GM21723 (cell line): ENCODE measurements around the gene ANKRD33.

Source experiments
- ATAC-seq: cut with Tn5 transposase; IDR thresholded peaks from one replicate; pipeline ENCODE4 v1.9.1; 2021; ENCODE audit warnings: mild to moderate bottlenecking, moderate library complexity; ENCODE audit not compliant: unreplicated experiment

Gene ANKRD33

DNA sequence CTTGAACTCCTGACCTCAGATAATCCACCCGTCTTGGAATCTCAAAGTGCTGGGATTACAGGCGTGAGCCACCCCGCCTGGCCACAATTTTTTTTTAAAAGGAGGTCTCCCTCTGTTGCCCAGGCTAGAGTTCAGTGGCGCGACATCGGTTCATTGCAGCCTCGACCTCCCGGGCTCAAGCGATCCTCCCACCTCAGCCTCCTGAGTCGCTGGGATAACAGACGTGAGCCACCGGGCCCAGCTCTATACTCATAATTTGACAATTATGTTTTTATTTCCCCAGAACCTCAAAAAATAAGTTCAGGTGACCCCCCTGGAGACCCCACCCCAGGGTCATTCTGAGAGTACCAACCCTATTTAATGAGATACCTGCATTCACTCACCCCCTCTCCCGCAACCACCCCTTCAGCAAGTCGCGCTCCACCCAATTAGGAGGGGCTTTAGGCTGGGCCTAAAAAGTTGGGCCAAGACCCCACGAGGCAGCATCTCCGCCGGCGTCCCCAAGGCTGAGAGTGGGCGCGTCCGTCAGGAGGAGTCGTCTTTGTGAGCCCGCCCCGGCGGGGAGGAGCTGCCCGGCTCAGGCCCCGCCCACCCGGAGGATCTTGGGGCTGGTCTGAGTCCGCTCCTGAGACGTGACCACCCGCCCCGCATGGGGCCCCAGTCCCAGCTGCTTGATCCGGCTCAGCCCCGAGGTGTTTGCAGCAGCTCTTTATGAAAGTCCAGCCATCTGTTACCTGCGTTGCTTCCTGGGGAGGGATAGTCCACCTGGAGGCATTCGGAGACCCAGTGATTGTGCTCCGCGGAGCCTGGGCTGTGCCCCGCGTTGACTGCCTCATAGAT, at the start of gene ANKRD33:
Gene ANKRD33 (plus strand): TSS at position 628 of the 840 bp plus-strand sequence. CDS start 84 bp downstream, at position 712.
- no peak for ATAC-seq

GRCh38 chr12:51838762-51839161, 49.1 kb upstream of the ANKRD33 start:
- ATAC-seq = no peak

DNA sequence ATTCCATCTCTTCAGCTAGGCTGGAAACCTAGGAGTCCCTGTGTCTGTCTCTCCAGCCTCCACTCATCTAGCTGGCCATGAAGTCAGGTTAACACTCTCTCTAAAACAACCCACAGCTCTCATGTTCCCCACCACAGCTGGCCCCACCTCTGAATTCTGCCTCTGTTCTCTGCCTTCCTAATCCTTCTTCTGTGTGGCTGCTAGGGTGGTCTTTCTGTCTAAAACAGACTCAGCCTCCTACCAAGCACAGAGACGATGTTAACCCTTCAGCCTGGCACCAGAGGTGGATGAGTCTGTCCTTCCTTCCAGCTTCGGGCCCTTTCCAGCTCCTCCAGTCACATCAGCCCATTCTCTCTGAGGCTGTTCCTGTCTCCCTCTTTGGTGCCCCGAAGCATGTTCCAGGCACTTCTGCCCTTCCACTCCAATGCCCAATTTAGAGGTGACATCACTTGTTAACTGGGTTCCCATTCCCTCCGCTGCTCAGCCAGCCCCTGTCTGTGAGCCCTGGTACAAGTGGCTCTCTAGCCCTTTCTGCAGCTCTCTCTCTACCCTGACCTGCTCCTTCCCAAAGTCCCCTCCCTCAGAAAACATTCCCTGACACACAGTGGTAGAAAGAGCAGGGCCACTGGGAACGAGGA, 48.5 kb upstream of the ANKRD33 start:
- ATAC-seq = no peak

- ATAC-seq = no peak
These were observed 46.9 kb upstream of the ANKRD33 start for GRCh38 chr12:51840966-51841365.

- no peak for ATAC-seq
These were observed 46.2 kb upstream of the ANKRD33 start for GRCh38 chr12:51841727-51842126.

- ATAC-seq = no peak
These were observed 43.0 kb upstream of the ANKRD33 start for GRCh38 chr12:51844854-51845253.

DNA sequence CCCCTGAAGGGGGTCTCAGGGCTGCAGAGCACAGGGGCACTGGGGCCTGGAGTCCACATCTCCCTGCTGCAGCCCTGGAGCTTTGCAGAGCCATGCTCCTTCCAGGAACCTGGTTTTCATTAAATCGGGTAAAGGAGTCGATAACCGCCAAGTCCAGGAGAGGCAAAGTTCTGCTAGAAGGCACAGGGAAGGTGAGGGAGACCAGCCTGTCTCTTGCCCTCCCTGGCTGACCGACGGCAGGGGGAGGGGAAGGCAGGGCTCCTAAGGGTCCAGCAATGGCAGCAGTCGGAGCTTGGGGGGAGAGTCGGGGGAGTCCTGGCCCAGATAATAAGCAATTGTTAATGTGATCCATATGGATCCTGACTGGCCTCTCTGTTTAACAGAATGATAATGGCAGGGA, 42.4 kb upstream of the ANKRD33 start:
- no peak for ATAC-seq

DNA sequence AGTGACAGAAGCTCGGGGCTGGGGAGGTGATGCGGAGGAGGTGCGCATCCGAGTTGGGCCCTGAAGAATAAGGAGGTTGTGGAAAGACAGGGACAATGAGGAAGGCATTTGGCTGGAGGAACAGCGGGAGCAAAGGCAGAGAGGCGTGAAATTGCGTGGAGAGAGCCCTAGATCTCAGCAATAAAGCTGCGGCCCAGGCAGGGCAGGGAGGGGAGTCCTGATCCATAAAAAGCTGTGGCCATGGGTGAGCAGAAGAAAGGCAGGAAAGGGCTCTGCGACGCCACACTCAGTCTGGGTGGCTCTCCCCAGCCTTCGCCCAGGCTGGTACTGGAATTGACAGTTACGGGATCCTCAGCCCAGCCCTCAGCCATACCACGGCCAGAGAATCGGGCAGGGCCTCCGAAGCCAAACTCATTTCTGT, 41.6 kb upstream of the ANKRD33 start:
- no peak for ATAC-seq

DNA sequence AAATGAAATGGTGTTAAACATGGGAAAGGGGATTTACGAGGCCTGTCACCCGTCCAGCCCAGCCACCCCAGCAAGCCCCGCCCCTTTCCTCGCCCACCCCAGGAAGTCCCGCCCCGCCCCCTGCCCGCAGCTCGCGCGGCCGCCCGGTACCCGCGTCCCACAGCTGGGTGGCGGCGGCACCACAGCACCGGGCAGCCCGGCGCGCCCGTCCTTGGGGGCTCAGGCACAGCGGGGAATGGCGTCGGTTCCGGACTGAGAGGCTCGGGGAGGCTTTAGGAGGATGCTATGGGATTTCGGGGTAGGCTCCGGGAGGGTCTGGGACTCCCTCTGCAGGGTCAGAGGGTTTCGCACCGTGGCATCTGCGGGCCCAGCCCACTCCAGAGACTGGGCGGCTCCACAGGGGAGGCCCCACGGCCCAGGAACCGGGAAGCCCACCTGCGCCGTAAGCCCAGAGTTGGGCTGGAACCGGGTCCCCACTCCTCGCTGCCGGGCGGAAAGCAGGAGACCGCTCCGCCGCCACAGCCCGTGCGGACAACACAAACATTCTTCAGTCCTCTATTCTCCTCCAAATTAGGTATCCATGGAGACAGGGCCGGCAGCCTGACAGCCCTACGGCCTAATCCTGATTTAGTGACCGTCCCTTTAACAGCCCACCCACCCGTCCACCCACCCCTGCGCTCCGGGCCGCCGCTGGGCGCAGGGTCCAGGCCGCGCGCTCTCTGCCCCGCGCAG, 40.8 kb upstream of the ANKRD33 start:
- ATAC-seq = no peak

GRCh38 chr12:51847643-51848325, 40.1 kb upstream of the ANKRD33 start:
- ATAC-seq = no peak

- ATAC-seq = no peak
These were observed 39.6 kb upstream of the ANKRD33 start, which contains the start of gene FIGNL2 for GRCh38 chr12:51848326-51848727. TSS of gene FIGNL2 (minus strand) at chr12:51848718. CDS start at chr12:51822413, 26,305 bp downstream.

DNA sequence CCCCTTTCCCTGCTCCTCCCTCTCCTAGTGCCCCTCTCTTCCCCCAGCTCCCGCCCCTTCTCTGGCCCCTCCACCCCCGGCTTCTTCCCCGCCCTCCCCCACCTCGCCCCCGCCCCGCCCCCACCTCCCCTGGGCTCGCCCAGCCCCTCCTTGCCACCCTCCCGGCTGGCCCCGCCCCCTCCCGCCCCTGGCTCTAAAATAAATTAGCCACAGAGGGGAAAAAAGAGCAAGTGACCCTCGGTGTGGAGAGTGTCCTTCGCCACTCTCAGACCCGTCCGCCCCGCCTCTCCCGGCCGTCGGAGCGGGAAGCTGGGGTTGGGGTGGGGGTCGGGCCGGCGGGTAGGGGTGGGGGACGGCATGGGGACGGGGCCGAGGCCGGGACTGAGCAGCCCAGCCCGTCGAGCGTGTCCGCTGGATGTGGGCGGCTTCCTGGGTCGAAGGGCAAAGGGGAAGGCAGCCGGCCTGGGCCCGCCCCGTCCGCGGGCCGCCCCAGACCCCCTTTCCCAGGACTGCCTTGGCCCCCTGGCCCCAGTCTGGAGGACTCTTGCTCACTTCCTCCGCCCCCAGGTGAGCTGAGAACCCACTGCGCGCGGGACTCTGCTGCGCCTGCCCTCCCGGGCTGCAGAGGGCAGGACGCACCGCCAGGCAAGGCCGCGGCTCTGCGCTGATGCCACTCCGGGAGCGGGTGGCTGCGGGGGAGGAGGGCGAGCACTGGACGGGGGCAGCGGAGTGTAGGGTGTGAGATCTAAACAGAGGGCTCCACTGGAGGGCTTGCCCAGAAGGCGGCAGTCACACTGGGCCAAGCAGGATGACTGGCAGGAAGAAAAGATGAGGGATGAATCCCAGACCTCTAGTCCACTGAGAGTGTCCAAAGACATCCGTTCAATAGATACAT, 38.8 kb upstream of the ANKRD33 start:
- ATAC-seq = no peak

- ATAC-seq = no peak
These were observed 37.6 kb upstream of the ANKRD33 start for GRCh38 chr12:51850081-51850964.

GRCh38 chr12:51850965-51851299, 37.0 kb upstream of the ANKRD33 start:
- no peak for ATAC-seq

- no peak for ATAC-seq
These were observed 36.3 kb upstream of the ANKRD33 start for GRCh38 chr12:51851413-51852124.

GRCh38 chr12:51852404-51853137, 35.3 kb upstream of the ANKRD33 start:
- no peak for ATAC-seq

- no peak for ATAC-seq
These were observed 32.1 kb upstream of the ANKRD33 start for GRCh38 chr12:51855586-51856428.
